C4-2B (cell line): ENCODE measurements around the gene FCRL5.

Source experiments
- H3K27ac ChIP-seq: fragments of 450-650 bp; 2 replicates; pipeline ENCODE4 v1.5.1; 2017
- ZFX ChIP-seq: fragments of 450-650 bp; IDR thresholded peaks from 2 replicates; pipeline ENCODE4 v1.6.1; 2017
- TF ChIP-seq, protein P1 (sequence below): fragments of 450-650 bp; conservative IDR thresholded peaks from 2 replicates; pipeline ENCODE4 v1.5.1; 2017; ENCODE audit warnings: mild to moderate bottlenecking

Gene FCRL5

DNA sequence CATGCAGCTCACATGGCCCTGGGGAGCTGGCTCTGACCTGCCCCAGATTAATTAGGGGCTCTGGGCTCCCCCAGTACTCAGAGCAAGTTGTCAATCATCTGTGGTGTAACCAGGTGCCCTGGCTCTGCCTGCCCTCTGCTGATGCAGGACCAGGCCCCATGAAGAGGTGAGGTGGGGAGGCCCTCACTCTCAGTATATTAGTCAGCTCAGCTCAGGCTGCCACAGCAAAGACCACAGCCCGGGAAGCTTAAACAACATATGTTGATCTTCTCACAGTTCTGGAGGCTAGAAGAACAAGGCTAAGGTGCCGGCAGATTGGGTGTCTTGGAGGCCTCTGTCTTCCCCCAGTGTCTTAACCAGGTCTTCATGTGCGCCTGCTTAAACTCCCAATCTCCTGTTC lies 66.5 kb downstream of the FCRL5 start:
- H3K27ac ChIP-seq: no peak overlapping the region
- TF ChIP-seq ZFX: no peak
- TF ChIP-seq, protein P1, sequence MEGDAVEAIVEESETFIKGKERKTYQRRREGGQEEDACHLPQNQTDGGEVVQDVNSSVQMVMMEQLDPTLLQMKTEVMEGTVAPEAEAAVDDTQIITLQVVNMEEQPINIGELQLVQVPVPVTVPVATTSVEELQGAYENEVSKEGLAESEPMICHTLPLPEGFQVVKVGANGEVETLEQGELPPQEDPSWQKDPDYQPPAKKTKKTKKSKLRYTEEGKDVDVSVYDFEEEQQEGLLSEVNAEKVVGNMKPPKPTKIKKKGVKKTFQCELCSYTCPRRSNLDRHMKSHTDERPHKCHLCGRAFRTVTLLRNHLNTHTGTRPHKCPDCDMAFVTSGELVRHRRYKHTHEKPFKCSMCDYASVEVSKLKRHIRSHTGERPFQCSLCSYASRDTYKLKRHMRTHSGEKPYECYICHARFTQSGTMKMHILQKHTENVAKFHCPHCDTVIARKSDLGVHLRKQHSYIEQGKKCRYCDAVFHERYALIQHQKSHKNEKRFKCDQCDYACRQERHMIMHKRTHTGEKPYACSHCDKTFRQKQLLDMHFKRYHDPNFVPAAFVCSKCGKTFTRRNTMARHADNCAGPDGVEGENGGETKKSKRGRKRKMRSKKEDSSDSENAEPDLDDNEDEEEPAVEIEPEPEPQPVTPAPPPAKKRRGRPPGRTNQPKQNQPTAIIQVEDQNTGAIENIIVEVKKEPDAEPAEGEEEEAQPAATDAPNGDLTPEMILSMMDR: no peak

DNA sequence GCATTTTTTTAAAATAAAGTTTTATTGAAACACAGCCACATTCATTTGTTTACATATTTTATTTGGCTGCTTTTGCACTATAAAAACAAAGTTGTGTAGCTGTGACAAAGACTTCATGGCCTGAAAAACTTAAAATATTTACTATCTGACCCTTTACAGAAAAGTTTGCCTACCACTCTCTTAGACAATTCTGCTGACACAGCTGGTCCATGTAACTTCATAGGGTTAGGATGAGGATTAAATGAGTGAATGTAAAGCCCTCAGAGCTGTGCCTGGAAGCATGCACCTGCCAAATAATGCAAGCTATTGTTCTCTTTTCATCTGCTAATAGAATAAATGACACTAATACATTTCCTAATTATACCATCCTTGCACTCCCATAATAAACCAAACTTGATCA lies 67.7 kb downstream of the FCRL5 start:
- no peak overlapping the region for H3K27ac ChIP-seq
- TF ChIP-seq ZFX: no peak
- TF ChIP-seq, protein P1: no peak

DNA sequence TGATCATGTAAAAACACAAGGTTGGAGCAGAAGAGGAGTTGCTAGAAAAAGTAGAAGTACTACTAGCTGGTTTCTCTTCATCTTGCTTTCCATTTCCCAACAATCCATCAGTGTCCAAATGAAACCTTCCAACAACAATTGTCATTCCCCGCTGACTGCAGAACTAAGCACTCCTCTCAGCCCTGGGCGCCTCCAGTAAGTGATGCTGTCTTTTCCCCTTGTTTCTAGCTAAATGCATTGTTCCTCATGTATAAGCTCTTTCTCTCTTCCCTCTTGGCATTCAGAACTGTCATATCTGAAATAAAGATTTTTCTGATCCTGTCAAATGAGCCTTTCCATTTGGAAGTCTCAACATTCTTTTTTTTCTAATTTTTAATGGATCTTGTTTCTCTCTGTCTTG lies 68.7 kb downstream of the FCRL5 start:
- no peak overlapping the region for H3K27ac ChIP-seq
- TF ChIP-seq, protein P1: no peak
- TF ChIP-seq ZFX: no peak

DNA sequence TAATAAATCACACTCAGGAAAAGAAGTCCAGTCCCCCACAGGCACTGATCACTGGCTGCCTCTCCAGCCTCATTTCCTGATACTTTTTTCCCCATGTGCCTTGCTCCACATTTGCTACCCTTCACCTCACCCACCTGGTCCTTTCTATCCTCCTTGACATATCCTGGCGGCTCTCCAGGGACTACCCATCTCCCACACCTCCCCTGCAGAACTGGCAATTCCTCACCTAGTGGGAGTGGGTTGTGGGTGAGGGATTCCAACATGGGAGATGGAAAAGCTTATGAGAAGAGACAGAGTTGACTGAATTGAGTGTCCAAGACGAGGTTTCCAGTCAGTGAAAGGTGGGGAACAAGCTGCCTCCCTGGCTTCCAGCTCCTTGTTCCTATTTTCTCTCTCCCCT lies 69.6 kb downstream of the FCRL5 start:
- H3K27ac ChIP-seq: no peak overlapping the region
- TF ChIP-seq, protein P1: no peak
- TF ChIP-seq ZFX: no peak

DNA sequence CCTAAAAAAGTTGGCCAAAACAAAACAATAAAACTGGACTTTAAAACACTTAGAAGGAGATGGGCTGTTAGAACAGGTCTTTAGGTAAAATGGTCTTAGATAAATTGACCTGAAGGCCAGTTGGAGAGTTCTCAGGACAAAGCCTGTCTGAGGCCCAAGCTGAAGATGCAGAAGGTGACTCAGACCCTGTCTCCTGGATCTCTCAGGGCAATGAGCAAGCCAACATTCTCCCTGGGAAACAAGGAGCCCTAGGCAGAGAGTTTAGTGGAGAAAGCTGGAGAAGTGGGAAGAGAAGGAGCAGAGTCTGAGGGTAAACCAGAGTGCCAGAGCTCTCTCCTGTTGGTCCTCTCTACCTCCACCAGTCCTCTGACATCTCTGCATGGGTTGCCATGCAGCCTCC lies 70.1 kb downstream of the FCRL5 start:
- no peak for TF ChIP-seq ZFX
- TF ChIP-seq, protein P1: no peak
- no peak overlapping the region for H3K27ac ChIP-seq

DNA sequence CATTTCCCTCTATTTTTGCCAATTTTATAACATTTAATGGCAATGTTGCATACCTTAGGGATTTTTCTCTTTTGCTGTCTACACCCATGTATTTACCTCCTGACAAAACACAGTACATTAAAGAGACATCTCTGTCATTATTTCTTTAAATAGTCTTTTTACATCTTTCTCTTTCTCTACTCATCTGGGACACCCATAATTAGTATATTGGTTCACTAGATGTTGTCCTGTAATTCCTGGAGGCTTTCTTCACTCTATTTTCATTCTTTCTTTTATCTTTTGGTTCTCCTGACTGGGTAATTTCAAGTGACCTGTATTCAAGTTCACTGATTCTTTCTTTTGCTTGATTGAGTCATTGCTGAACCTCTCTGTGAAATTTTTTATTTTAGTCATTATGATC lies 74.3 kb downstream of the FCRL5 start:
- H3K27ac ChIP-seq: no peak overlapping the region
- TF ChIP-seq ZFX: no peak
- TF ChIP-seq, protein P1: no peak

- TF ChIP-seq, protein P1: no peak
- TF ChIP-seq ZFX: no peak
- H3K27ac ChIP-seq: no peak overlapping the region
Measured at GRCh38 chr1:157477419-157477818, 74.9 kb downstream of the FCRL5 start.
